ENCODE results near the gene GYPA.
"Not testable (repeated sequence)": the region's sequence is repeated elsewhere in the genome, so short reads cannot be mapped to it uniquely, and the experiment has no call there.

DNA sequence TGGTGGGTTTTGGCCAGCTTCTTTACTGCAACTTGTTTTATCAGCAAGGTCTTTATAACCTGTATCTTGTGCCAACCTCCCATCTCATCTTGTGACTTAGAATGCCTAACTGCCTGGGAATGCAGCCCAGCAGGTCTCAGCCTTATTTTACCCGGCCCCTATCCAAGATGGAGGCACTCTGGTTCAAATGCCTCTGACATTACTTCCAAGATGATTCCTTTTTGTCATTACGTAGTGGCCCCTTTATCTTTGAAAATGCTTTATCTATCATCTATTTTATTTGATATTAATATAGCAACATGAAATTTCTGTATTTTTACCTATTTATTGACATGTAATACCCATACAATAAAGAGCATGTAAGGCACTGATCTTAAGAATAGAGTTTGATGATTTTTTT lies 49.3 kb downstream of the GYPA start:
- not testable (repeated sequence) for TF ChIP-seq JUNB (IDR thresholded peaks at IDR 0.05; ENCODE audit: unreplicated experiment); CTCF (conservative IDR thresholded peaks at IDR 0.05; ENCODE audit: low read depth in 2 of 2); ZNF331 (CRISPR knock-in tag; IDR thresholded peaks at IDR 0.05; ENCODE audit: low read depth); EZH2 (IDR thresholded peaks at IDR 0.05; ENCODE audit: low read depth, unreplicated experiment); CREB1 (CRISPR knock-in tag; IDR thresholded peaks at IDR 0.05; ENCODE audit: low read depth); EZH2phosphoT487 (IDR thresholded peaks at IDR 0.05; ENCODE audit: unreplicated experiment); ETS1 (IDR thresholded peaks at IDR 0.05); POLR2AphosphoS5 (IDR thresholded peaks at IDR 0.05; ENCODE audit: low read depth); ZNF114 (CRISPR knock-in tag; IDR thresholded peaks at IDR 0.05); STAT1 (IDR thresholded peaks at IDR 0.05; ENCODE audit: unreplicated experiment); NANOG (IDR thresholded peaks at IDR 0.05; ENCODE audit: borderline replicate concordance)
- TF ChIP-seq, protein P1, sequence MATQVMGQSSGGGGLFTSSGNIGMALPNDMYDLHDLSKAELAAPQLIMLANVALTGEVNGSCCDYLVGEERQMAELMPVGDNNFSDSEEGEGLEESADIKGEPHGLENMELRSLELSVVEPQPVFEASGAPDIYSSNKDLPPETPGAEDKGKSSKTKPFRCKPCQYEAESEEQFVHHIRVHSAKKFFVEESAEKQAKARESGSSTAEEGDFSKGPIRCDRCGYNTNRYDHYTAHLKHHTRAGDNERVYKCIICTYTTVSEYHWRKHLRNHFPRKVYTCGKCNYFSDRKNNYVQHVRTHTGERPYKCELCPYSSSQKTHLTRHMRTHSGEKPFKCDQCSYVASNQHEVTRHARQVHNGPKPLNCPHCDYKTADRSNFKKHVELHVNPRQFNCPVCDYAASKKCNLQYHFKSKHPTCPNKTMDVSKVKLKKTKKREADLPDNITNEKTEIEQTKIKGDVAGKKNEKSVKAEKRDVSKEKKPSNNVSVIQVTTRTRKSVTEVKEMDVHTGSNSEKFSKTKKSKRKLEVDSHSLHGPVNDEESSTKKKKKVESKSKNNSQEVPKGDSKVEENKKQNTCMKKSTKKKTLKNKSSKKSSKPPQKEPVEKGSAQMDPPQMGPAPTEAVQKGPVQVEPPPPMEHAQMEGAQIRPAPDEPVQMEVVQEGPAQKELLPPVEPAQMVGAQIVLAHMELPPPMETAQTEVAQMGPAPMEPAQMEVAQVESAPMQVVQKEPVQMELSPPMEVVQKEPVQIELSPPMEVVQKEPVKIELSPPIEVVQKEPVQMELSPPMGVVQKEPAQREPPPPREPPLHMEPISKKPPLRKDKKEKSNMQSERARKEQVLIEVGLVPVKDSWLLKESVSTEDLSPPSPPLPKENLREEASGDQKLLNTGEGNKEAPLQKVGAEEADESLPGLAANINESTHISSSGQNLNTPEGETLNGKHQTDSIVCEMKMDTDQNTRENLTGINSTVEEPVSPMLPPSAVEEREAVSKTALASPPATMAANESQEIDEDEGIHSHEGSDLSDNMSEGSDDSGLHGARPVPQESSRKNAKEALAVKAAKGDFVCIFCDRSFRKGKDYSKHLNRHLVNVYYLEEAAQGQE (IDR thresholded peaks at IDR 0.05; ENCODE audit: unreplicated experiment), result not testable (repeated sequence)
- TF ChIP-seq, protein P2, sequence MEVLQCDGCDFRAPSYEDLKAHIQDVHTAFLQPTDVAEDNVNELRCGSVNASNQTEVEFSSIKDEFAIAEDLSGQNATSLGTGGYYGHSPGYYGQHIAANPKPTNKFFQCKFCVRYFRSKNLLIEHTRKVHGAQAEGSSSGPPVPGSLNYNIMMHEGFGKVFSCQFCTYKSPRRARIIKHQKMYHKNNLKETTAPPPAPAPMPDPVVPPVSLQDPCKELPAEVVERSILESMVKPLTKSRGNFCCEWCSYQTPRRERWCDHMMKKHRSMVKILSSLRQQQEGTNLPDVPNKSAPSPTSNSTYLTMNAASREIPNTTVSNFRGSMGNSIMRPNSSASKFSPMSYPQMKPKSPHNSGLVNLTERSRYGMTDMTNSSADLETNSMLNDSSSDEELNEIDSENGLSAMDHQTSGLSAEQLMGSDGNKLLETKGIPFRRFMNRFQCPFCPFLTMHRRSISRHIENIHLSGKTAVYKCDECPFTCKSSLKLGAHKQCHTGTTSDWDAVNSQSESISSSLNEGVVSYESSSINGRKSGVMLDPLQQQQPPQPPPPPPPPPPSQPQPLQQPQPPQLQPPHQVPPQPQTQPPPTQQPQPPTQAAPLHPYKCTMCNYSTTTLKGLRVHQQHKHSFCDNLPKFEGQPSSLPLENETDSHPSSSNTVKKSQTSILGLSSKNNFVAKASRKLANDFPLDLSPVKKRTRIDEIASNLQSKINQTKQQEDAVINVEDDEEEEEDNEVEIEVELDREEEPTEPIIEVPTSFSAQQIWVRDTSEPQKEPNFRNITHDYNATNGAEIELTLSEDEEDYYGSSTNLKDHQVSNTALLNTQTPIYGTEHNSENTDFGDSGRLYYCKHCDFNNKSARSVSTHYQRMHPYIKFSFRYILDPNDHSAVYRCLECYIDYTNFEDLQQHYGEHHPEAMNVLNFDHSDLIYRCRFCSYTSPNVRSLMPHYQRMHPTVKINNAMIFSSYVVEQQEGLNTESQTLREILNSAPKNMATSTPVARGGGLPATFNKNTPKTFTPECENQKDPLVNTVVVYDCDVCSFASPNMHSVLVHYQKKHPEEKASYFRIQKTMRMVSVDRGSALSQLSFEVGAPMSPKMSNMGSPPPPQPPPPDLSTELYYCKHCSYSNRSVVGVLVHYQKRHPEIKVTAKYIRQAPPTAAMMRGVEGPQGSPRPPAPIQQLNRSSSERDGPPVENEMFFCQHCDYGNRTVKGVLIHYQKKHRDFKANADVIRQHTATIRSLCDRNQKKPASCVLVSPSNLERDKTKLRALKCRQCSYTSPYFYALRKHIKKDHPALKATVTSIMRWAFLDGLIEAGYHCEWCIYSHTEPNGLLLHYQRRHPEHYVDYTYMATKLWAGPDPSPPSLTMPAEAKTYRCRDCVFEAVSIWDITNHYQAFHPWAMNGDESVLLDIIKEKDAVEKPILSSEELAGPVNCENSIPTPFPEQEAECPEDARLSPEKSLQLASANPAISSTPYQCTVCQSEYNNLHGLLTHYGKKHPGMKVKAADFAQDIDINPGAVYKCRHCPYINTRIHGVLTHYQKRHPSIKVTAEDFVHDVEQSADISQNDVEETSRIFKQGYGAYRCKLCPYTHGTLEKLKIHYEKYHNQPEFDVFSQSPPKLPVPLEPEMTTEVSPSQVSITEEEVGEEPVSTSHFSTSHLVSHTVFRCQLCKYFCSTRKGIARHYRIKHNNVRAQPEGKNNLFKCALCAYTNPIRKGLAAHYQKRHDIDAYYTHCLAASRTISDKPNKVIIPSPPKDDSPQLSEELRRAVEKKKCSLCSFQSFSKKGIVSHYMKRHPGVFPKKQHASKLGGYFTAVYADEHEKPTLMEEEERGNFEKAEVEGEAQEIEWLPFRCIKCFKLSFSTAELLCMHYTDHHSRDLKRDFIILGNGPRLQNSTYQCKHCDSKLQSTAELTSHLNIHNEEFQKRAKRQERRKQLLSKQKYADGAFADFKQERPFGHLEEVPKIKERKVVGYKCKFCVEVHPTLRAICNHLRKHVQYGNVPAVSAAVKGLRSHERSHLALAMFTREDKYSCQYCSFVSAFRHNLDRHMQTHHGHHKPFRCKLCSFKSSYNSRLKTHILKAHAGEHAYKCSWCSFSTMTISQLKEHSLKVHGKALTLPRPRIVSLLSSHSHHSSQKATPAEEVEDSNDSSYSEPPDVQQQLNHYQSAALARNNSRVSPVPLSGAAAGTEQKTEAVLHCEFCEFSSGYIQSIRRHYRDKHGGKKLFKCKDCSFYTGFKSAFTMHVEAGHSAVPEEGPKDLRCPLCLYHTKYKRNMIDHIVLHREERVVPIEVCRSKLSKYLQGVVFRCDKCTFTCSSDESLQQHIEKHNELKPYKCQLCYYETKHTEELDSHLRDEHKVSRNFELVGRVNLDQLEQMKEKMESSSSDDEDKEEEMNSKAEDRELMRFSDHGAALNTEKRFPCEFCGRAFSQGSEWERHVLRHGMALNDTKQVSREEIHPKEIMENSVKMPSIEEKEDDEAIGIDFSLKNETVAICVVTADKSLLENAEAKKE (CRISPR knock-in tag; IDR thresholded peaks at IDR 0.05), result not testable (repeated sequence)

All from GM23338 (cell line).